Astrocyte (in vitro differentiated cells and primary cell): ENCODE results near the gene MDH1B. TPM values are rescaled to one million over a fixed set of nuclear protein-coding genes. Genes with fewer than 3 reads are reported as not detected.

Experiments
- DNase-seq: peaks from one replicate; pipeline ENCODE4 v3.0.0-alpha.2; 2010; ENCODE audit warnings: low read depth
- FAIRE-seq: peaks from 2 replicates; lab custom pipeline; 2011; peaks lifted over from hg19 to GRCh38; lab: Jason Lieb, UNC
- H2AFZ ChIP-seq: 2 replicates; pipeline ENCODE4 v1.6.0; 2012; ENCODE audit warnings: low read depth, low read length, inconsistent platforms
- H3K27ac ChIP-seq: 2 replicates; pipeline ENCODE4 v1.5.1; 2011; ENCODE audit warnings: low read depth, low read length, inconsistent platforms
- H3K27me3 ChIP-seq: 2 replicates; pipeline ENCODE4 v1.6.0; 2011; ENCODE audit warnings: low read length, inconsistent platforms; ENCODE audit not compliant: insufficient read depth
- H3K36me3 ChIP-seq: 2 replicates; pipeline ENCODE4 v1.5.1; 2011; ENCODE audit warnings: low read length, inconsistent platforms; ENCODE audit not compliant: insufficient read depth
- H3K4me1 ChIP-seq: 2 replicates; pipeline ENCODE4 v1.5.1; 2011; ENCODE audit warnings: low read length, inconsistent platforms; ENCODE audit not compliant: insufficient read depth
- H3K4me2 ChIP-seq: 2 replicates; pipeline ENCODE4 v1.6.0; 2012; ENCODE audit warnings: low read length, inconsistent platforms
- H3K4me3 ChIP-seq: 2 replicates; pipeline ENCODE4 v1.5.1; 2011; ENCODE audit warnings: low read depth, mild to moderate bottlenecking, low read length, inconsistent platforms; ENCODE audit not compliant: insufficient read depth
- H3K79me2 ChIP-seq: 2 replicates; pipeline ENCODE4 v1.6.0; 2012; ENCODE audit warnings: mild to moderate bottlenecking, low read length, inconsistent platforms; ENCODE audit not compliant: insufficient read depth
- H3K9ac ChIP-seq: 2 replicates; pipeline ENCODE4 v1.6.0; 2012; ENCODE audit warnings: mild to moderate bottlenecking, low read length, inconsistent platforms
- H3K9me3 ChIP-seq: 2 replicates; pipeline ENCODE4 v1.5.1; 2012; ENCODE audit warnings: low read depth, mild to moderate bottlenecking, low read length, inconsistent platforms; ENCODE audit not compliant: insufficient read depth
- H4K20me1 ChIP-seq: 2 replicates; pipeline ENCODE4 v1.6.0; 2012; ENCODE audit warnings: low read length, inconsistent platforms; ENCODE audit not compliant: insufficient read depth
- H3K27ac Mint-ChIP-seq: one replicate; pipeline ENCODE4 v1.8.0; 2021; ENCODE audit warnings: mild to moderate bottlenecking, mixed read lengths; ENCODE audit not compliant: unreplicated experiment
- H3K27me3 Mint-ChIP-seq: one replicate; pipeline ENCODE4 v1.8.0; 2021; ENCODE audit warnings: low read depth, mixed read lengths; ENCODE audit not compliant: unreplicated experiment
- H3K36me3 Mint-ChIP-seq: one replicate; pipeline ENCODE4 v1.8.0; 2021; ENCODE audit warnings: low read depth, mixed read lengths; ENCODE audit not compliant: unreplicated experiment
- H3K4me1 Mint-ChIP-seq: one replicate; pipeline ENCODE4 v1.8.0; 2021; ENCODE audit warnings: low read depth, mixed read lengths; ENCODE audit not compliant: unreplicated experiment
- H3K4me3 Mint-ChIP-seq: one replicate; pipeline ENCODE4 v1.8.0; 2021; ENCODE audit warnings: mild to moderate bottlenecking, moderate library complexity, mixed read lengths; ENCODE audit not compliant: unreplicated experiment
- H3K9me3 Mint-ChIP-seq: one replicate; pipeline ENCODE4 v1.8.0; 2021; ENCODE audit warnings: mild to moderate bottlenecking, mixed read lengths; ENCODE audit not compliant: unreplicated experiment
- EZH2 ChIP-seq: IDR thresholded peaks from 2 replicates; pipeline ENCODE4 v1.6.1; 2012; ENCODE audit warnings: mild to moderate bottlenecking, low read length, inconsistent platforms; ENCODE audit not compliant: insufficient read depth
- total RNA-seq: library from RNA; stranded (reverse); gene quantifications from 2 replicates; pipeline ENCODE4 v1.2.1, GENCODE V29; 2021
- TF ChIP-seq, protein P1 (sequence below): IDR thresholded peaks from 2 replicates; pipeline ENCODE4 v1.5.1; 2011; ENCODE audit warnings: low read depth, mild to moderate bottlenecking, inconsistent platforms, low read length, moderate library complexity; ENCODE audit not compliant: insufficient read depth

MDH1B gene
- total RNA-seq, 1 donor from 2014 or later: 1.9 TPM

DNA sequence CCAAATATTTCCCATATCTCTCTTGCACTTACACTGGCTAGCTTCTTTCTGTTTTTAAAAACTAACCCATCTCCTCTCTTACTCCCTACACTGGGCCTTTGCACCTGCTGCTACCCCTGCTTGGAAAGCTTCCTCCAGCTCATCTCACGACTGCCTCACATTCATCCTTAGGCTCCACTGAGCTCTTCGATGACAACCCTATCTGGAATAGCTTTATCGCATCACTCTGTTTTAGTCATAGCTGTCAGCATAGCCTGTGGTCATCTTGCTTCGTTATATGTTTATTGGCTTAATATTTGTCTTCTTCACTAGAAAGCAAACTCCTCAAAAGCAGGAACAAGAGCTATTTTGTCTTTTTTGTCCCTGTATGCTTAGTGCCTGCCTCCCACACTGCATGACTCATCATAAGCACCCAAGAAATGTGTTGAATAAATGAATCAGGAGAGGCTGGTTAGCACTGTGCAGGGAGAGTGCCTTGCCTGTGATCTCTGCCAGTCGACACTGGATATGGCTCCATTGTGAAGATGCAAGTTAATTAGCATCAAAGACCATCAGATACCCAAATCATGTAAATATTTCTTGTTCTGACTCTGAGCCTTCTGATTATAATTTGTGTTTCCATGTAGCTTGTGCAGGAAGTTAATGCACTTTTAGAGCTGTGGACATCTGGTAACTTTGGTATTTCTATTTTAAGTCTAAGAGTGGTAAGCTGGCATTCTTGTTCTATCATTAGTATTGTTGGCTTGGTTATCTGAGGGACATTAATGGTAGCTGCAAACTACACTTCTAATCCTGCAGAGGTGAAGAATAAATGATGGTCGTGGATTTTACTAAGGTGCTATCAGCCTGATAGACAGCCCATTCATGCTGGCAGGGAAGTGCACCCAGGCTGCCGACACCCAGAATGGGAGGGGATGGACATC, 36.6 kb downstream of the MDH1B start:
- H4K20me1 ChIP-seq: no peaks in the 10 kb centered on the region
- no peak overlapping the region for H3K4me3 ChIP-seq
- no peak overlapping the region for H3K4me2 ChIP-seq
- no peak overlapping the region for H3K9ac ChIP-seq
- no peaks in the 10 kb centered on the region for H3K27me3 ChIP-seq
- no peaks in the 10 kb centered on the region for H3K4me1 ChIP-seq
- H3K9me3 ChIP-seq: no peaks in the 10 kb centered on the region
- no peaks in the 10 kb centered on the region for H3K4me1 Mint-ChIP-seq
- H2AFZ ChIP-seq: no peak overlapping the region
- FAIRE-seq (no peak), DNase-seq (peak; percentile 32)
- no peaks in the 10 kb centered on the region for H3K79me2 ChIP-seq
- TF ChIP-seq, protein P1, sequence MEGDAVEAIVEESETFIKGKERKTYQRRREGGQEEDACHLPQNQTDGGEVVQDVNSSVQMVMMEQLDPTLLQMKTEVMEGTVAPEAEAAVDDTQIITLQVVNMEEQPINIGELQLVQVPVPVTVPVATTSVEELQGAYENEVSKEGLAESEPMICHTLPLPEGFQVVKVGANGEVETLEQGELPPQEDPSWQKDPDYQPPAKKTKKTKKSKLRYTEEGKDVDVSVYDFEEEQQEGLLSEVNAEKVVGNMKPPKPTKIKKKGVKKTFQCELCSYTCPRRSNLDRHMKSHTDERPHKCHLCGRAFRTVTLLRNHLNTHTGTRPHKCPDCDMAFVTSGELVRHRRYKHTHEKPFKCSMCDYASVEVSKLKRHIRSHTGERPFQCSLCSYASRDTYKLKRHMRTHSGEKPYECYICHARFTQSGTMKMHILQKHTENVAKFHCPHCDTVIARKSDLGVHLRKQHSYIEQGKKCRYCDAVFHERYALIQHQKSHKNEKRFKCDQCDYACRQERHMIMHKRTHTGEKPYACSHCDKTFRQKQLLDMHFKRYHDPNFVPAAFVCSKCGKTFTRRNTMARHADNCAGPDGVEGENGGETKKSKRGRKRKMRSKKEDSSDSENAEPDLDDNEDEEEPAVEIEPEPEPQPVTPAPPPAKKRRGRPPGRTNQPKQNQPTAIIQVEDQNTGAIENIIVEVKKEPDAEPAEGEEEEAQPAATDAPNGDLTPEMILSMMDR: no peak
- no peak for TF ChIP-seq EZH2
- no peak overlapping the region for H3K27ac Mint-ChIP-seq
- H3K36me3 Mint-ChIP-seq: no peaks in the 10 kb centered on the region
- H3K36me3 ChIP-seq: no peaks in the 10 kb centered on the region
- H3K27me3 Mint-ChIP-seq: peaks cover 7% of the 10 kb centered on the region
- H3K27ac ChIP-seq: no peak overlapping the region
- no peak overlapping the region for H3K4me3 Mint-ChIP-seq
- H3K9me3 Mint-ChIP-seq: peaks cover 2% of the 10 kb centered on the region

DNA sequence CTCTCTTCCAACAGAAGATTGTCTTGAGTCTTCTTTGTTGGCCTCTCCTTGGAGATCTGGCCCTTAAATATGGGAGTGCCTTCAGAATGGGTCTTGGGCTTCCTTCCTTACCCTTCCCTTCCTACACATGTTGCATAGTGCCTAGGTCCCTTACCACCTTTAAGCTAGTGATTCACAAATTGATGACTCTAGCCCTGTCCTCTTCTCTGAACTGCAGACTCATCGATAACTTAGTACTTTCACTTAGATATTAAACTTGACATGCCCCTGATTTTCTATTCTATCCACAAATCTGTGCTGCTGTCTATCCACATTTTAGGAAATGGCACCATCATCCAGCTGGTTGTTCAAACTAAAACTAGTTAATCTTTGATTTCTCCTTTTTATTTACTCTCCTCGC, 37.8 kb downstream of the MDH1B start:
- Histone ChIP-seq H3K9ac (no peak overlapping the region), H3K79me2 (no peaks in the 10 kb centered on the region), H3K27me3 (no peaks in the 10 kb centered on the region), H3K4me3 (no peak overlapping the region), H3K36me3 (no peaks in the 10 kb centered on the region), H3K9me3 (no peaks in the 10 kb centered on the region), H4K20me1 (no peaks in the 10 kb centered on the region), H3K27ac (no peak overlapping the region), H2AFZ (no peak overlapping the region), H3K4me2 (no peak overlapping the region), H3K4me1 (no peaks in the 10 kb centered on the region)
- TF ChIP-seq, protein P1: no peak
- TF ChIP-seq EZH2: no peak
- DNase-seq (no peak), FAIRE-seq (no peak)
- Mint-ChIP-seq H3K9me3 (no peaks in the 10 kb centered on the region), H3K4me1 (no peaks in the 10 kb centered on the region), H3K27ac (no peak overlapping the region), H3K4me3 (no peak overlapping the region), H3K27me3 (peaks cover 5% of the 10 kb centered on the region), H3K36me3 (no peaks in the 10 kb centered on the region)

DNA sequence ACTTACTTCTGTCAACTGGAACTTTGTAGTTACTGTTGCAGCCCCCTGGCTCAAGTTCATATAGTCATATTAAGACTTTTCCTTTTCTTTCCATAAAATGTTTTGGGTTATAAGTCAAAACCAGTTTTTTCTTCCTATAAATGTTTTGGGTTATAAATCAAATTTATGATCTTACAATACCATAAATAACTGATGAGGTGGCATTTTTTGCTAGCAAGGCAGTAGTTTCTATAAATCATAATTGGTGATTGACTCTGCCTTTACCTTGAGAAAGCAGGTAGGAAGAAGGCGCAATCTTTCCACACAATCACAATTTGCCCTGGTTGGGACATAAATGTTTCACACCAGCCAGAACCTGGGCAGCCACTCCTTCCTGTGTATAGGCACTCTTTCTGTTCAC, 41.8 kb downstream of the MDH1B start:
- Histone ChIP-seq H3K9me3 (no peaks in the 10 kb centered on the region), H3K9ac (no peak overlapping the region), H3K4me1 (no peaks in the 10 kb centered on the region), H3K27me3 (no peaks in the 10 kb centered on the region), H3K36me3 (no peaks in the 10 kb centered on the region), H3K79me2 (no peaks in the 10 kb centered on the region), H3K4me2 (no peak overlapping the region), H3K27ac (no peak overlapping the region), H4K20me1 (no peaks in the 10 kb centered on the region), H3K4me3 (no peak overlapping the region), H2AFZ (no peak overlapping the region)
- Mint-ChIP-seq H3K27ac (no peak overlapping the region), H3K36me3 (no peaks in the 10 kb centered on the region), H3K4me3 (no peak overlapping the region), H3K4me1 (peaks cover 2% of the 10 kb centered on the region), H3K9me3 (no peaks in the 10 kb centered on the region), H3K27me3 (no peaks in the 10 kb centered on the region)
- TF ChIP-seq EZH2: no peak
- TF ChIP-seq, protein P1: no peak
- DNase-seq (no peak), FAIRE-seq (no peak)
